GM23248 (cell line): Measurements from ENCODE around the gene VPS13D. TPM values are rescaled to one million over a fixed set of nuclear protein-coding genes. Genes with fewer than 3 reads are reported as not detected.
A peak's percentile ranks its signal among the peaks of the same experiment; 100 is the strongest.

Experiments used
- DNase-seq: peaks from one replicate; pipeline ENCODE4 v3.0.0-alpha.2; 2015
- H2AFZ ChIP-seq: fragments of 200-600 bp; sonication (generic); 2 replicates; pipeline ENCODE4 v1.6.1; 2016; ENCODE audit warnings: antibody characterized with exemption
- H3F3A ChIP-seq: fragments of 200-600 bp; sonication (generic); 2 replicates; pipeline ENCODE4 v1.6.1; 2016; ENCODE audit warnings: mild to moderate bottlenecking, antibody characterized with exemption, mixed run types; ENCODE audit not compliant: insufficient read depth
- H3K27ac ChIP-seq: fragments of 200-600 bp; sonication (generic); 2 replicates; pipeline ENCODE4 v1.5.1; 2016; ENCODE audit warnings: mild to moderate bottlenecking
- H3K27me3 ChIP-seq: fragments of 200-600 bp; sonication (generic); replicated peaks from 2 replicates; pipeline ENCODE4 v1.6.1; 2016; ENCODE audit warnings: mild to moderate bottlenecking; ENCODE audit not compliant: insufficient read depth
- H3K36me3 ChIP-seq: fragments of 200-600 bp; sonication (generic); 2 replicates; pipeline ENCODE4 v1.6.1; 2016; ENCODE audit warnings: low read depth, mild to moderate bottlenecking
- H3K4me1 ChIP-seq: fragments of 200-600 bp; sonication (generic); 2 replicates; pipeline ENCODE4 v1.6.1; 2016; ENCODE audit warnings: mild to moderate bottlenecking; ENCODE audit not compliant: insufficient read depth
- H3K4me2 ChIP-seq: fragments of 200-600 bp; sonication (generic); one replicate; pipeline ENCODE4 v1.6.1; 2016; ENCODE audit warnings: mild to moderate bottlenecking; ENCODE audit not compliant: unreplicated experiment
- H3K4me3 ChIP-seq: fragments of 200-600 bp; sonication (generic); 2 replicates; pipeline ENCODE4 v1.5.1; 2016; ENCODE audit warnings: mild to moderate bottlenecking
- H3K79me2 ChIP-seq: fragments of 200-600 bp; sonication (generic); 2 replicates; pipeline ENCODE4 v1.6.1; 2016; ENCODE audit warnings: mild to moderate bottlenecking; ENCODE audit not compliant: insufficient read depth
- H3K9ac ChIP-seq: fragments of 200-600 bp; sonication (generic); 2 replicates; pipeline ENCODE4 v1.6.1; 2016; ENCODE audit warnings: mild to moderate bottlenecking
- H3K9me2 ChIP-seq: fragments of 200-600 bp; sonication (generic); 2 replicates; pipeline ENCODE4 v1.6.1; 2016; ENCODE audit warnings: mixed run types, mild to moderate bottlenecking, moderate library complexity; ENCODE audit not compliant: insufficient read depth
- H3K9me3 ChIP-seq: fragments of 200-600 bp; sonication (generic); one replicate; pipeline ENCODE4 v1.6.1; 2017; ENCODE audit warnings: low read depth
- H4K20me1 ChIP-seq: fragments of 200-600 bp; sonication (generic); 2 replicates; pipeline ENCODE4 v1.6.0; 2016; ENCODE audit not compliant: insufficient read depth
- EZH2 ChIP-seq: fragments of 200-600 bp; sonication (generic); IDR thresholded peaks from 2 replicates; pipeline ENCODE4 v1.6.1; 2018; ENCODE audit warnings: antibody characterized with exemption, mild to moderate bottlenecking; ENCODE audit not compliant: insufficient read depth, poor library complexity, severe bottlenecking
- EZH2phosphoT487 ChIP-seq: fragments of 200-600 bp; sonication (generic); IDR thresholded peaks from 2 replicates; pipeline ENCODE4 v1.6.1; 2018; ENCODE audit warnings: antibody characterized with exemption, moderate library complexity, mild to moderate bottlenecking, low read depth; ENCODE audit not compliant: insufficient read depth
- WGBS, 2 experiments: methylation state at CpG; one replicate each; pipeline ENCODE4 v1.1.6; 2015 to 2017; ENCODE audit warnings: low lambda C conversion rate in 2 of 2, low coverage in 1 of 2; ENCODE audit errors: missing lambda C conversion rate in 2 of 2; 5-methylcytosine and 5-hydroxymethylcytosine counted together
- in situ Hi-C: fragments of 300-500 bp; cut with MboI; formaldehyde crosslinking; loops from 2 replicates; pipeline ENCODE4 v1.15.0; 2020
- polyA plus RNA-seq: library from polyadenylated mRNA; unstranded; fragments of >200 nt; fragmentation: Nextera tagmentation; extraction: Ambion mirVana; gene quantifications from 2 replicates; pipeline ENCODE4 v1.2.1, GENCODE V29; 2016
- total RNA-seq: library from RNA; depleted of rRNA; stranded (reverse); fragments of >200 nt; shearing (Covaris generic); gene quantifications from 2 replicates; pipeline ENCODE4 v1.2.3, GENCODE V29; 2014

Gene VPS13D
- total and polyA plus RNA-seq, 2 experiments from 2014 or later: 6.8 to 16.4 TPM

DNA sequence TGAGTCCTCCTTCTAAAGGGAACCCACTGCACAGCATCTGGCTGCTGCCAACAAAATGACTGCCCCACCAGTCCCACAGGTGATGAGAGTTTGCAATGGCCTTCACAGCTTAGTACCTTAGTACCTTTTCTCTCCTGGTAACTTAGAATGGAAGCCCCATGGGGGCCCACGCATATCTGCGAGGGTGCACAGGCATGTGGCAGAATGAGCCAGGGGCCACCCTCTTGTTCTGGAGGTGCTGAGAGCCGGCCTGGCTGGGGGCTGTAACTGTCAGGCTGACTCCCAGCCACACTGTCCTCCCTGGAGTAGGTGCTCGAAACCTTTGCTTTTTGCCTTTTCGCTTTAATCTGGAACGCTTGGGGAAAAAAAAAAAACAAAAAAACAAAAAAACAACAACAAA is 203.1 kb downstream of the VPS13D start:
- 98 to 100% methylated on average over 6 of the region's 6 CpGs for WGBS, 2 experiments
- peaks cover 42% of the 10 kb centered on the region for H3K4me1 ChIP-seq
- no peak overlapping the region for H2AFZ ChIP-seq
- no peaks in the 10 kb centered on the region for H3K36me3 ChIP-seq
- H3K79me2 ChIP-seq: no peaks in the 10 kb centered on the region
- H3F3A ChIP-seq: peaks cover 39% of the 10 kb centered on the region
- no peak for DNase-seq
- H3K27ac ChIP-seq: no peak overlapping the region
- H3K9ac ChIP-seq: no peak overlapping the region
- no peak overlapping the region for H3K4me3 ChIP-seq
- no peak overlapping the region for H3K4me2 ChIP-seq
- in situ Hi-C loops: no loop called here
- no peaks in the 10 kb centered on the region for H3K9me3 ChIP-seq
- no peak for TF ChIP-seq EZH2
- no peak for TF ChIP-seq EZH2phosphoT487
- no peaks in the 10 kb centered on the region for H4K20me1 ChIP-seq
- no peaks in the 10 kb centered on the region for H3K9me2 ChIP-seq
- H3K27me3 ChIP-seq: no peaks in the 10 kb centered on the region

DNA sequence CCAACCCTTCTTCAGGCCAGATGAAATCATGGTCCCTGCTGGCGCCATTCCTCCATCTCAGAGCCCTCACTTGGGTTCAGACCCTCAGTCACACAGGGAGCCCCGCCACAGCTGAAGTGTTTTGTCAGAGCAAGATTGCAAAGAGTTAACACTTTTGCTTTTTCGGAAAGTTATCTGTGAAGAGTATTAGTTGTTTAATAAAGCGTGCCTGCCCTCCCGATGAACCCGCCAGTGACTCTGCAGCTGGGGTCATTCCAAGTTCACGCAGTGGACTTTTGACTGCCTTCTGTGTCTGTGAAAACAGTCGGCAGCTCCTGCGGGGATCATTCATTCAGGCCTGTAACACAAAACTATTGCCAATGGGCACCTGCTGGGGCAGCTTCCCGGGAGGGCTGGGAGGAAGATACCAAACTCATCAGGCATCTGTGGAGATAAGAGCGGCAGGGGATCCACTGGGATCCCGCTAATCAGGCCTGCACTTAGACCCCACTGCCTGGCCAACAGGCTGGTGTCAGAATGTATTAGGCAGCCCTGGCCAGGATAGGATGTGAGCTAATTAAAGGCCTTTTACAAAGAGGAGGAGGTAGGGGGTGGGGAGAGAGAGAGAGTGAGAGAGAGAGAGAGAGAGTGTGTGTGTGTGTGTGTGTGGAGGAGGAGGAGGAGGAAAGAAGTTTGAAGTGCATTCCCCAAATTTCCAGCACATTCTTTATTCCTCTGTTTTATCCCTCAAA is 203.7 kb downstream of the VPS13D start:
- H3K4me2 ChIP-seq: peak overlapping the region; percentile 9
- peaks cover 39% of the 10 kb centered on the region for H3F3A ChIP-seq
- H3K9me2 ChIP-seq: no peaks in the 10 kb centered on the region
- no peak overlapping the region for H3K9ac ChIP-seq
- no peak overlapping the region for H2AFZ ChIP-seq
- WGBS, 2 experiments: 73 to 77% methylated on average over 12 of the region's 12 CpGs
- peaks cover 46% of the 10 kb centered on the region for H3K4me1 ChIP-seq
- no peak for DNase-seq
- TF ChIP-seq EZH2: no peak
- no peak for TF ChIP-seq EZH2phosphoT487
- H3K9me3 ChIP-seq: no peaks in the 10 kb centered on the region
- no peaks in the 10 kb centered on the region for H3K79me2 ChIP-seq
- in situ Hi-C loops: no loop called here
- no peak overlapping the region for H3K4me3 ChIP-seq
- H3K36me3 ChIP-seq: no peaks in the 10 kb centered on the region
- no peaks in the 10 kb centered on the region for H3K27me3 ChIP-seq
- no peaks in the 10 kb centered on the region for H4K20me1 ChIP-seq
- H3K27ac ChIP-seq: peak overlapping the region; percentile 11; the same call in 1 of the 2 replicates

DNA sequence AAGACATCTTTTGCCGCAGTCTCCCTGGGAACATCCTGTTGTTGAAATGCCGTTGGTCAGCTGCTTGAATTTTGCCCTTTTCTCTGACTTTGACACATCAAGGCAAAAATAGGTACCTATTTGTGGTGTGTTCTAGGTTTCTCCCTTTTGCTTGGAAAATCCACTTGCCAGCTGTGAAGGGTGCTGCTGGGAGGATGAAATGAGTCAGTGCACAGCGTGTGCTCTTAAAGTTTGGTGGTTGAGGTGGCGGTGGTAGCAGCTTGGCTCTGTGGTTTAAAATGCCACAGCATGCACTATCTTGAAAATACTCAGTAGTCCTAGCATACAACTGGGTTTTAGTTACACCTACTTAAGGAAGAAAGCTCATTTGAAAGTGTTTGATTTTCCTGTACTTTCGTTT is 204.3 kb downstream of the VPS13D start:
- H3K79me2 ChIP-seq: no peaks in the 10 kb centered on the region
- H3K9ac ChIP-seq: no peak overlapping the region
- 65 to 72% methylated on average over 5 of the region's 5 CpGs for WGBS, 2 experiments
- H3K27me3 ChIP-seq: no peaks in the 10 kb centered on the region
- in situ Hi-C loops: no loop called here
- no peaks in the 10 kb centered on the region for H3K9me2 ChIP-seq
- no peak overlapping the region for H3K4me3 ChIP-seq
- peaks cover 39% of the 10 kb centered on the region for H3F3A ChIP-seq
- H3K27ac ChIP-seq: peak overlapping the region; percentile 11; the same call in 1 of the 2 replicates
- H3K9me3 ChIP-seq: no peaks in the 10 kb centered on the region
- H4K20me1 ChIP-seq: no peaks in the 10 kb centered on the region
- peak overlapping the region; percentile 9 for H3K4me2 ChIP-seq
- H3K4me1 ChIP-seq: peaks cover 53% of the 10 kb centered on the region
- DNase-seq: peak; percentile 81
- TF ChIP-seq EZH2phosphoT487: no peak
- TF ChIP-seq EZH2: no peak
- no peak overlapping the region for H2AFZ ChIP-seq
- no peaks in the 10 kb centered on the region for H3K36me3 ChIP-seq

DNA sequence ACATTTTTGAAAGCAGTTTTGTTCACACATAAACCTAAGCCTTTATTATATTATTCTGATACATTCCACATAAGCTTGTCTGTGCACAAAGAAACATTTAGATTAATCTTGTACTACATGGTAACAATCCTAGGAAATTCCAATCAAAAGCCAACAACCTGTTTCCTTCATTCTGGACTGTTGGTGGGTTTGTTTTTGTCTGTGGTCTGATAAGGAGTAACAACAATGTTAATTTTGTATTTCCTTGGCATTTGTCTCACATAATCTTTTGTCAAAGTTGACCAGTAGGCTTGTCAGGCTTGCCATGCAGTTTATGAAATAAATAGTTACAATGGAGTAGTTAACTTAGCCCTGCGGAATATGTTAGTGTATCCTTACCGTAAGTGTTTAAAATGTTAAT is 204.9 kb downstream of the VPS13D start:
- in situ Hi-C loops: no loop called here
- no peak overlapping the region for H2AFZ ChIP-seq
- 96 to 98% methylated on average over 2 of the region's 2 CpGs for WGBS, 2 experiments
- H3K79me2 ChIP-seq: no peaks in the 10 kb centered on the region
- H3K27me3 ChIP-seq: no peaks in the 10 kb centered on the region
- TF ChIP-seq EZH2phosphoT487 (no peak), EZH2 (no peak)
- no peaks in the 10 kb centered on the region for H3K9me2 ChIP-seq
- no peak overlapping the region for H3K9ac ChIP-seq
- H3K4me1 ChIP-seq: peaks cover 56% of the 10 kb centered on the region
- H3K9me3 ChIP-seq: no peaks in the 10 kb centered on the region
- H3K27ac ChIP-seq: peak overlapping the region; percentile 11; the same call in 1 of the 2 replicates
- DNase-seq: no peak
- no peak overlapping the region for H3K4me3 ChIP-seq
- peaks cover 39% of the 10 kb centered on the region for H3F3A ChIP-seq
- H3K36me3 ChIP-seq: no peaks in the 10 kb centered on the region
- no peaks in the 10 kb centered on the region for H4K20me1 ChIP-seq
- H3K4me2 ChIP-seq: no peak overlapping the region
